CD14-positive monocyte (primary cell): ENCODE data around the gene PXDN. TPM values are rescaled to one million over a fixed set of nuclear protein-coding genes. Genes with fewer than 3 reads are reported as not detected.

Source experiments
- DNase-seq, 3 donors: peaks; one replicate each; pipeline ENCODE4 v3.0.0-alpha.2; 2011 to 2022
- H2AFZ ChIP-seq: 2 replicates; pipeline ENCODE4 v1.6.0; 2012; ENCODE audit warnings: mild to moderate bottlenecking, low read depth, low read length, inconsistent platforms; ENCODE audit not compliant: insufficient read depth, poor library complexity, severe bottlenecking
- H3K27ac ChIP-seq, 2 donors: 1 replicate in 1 of 2; 2 replicates in 1 of 2; pipeline ENCODE4 v1.5.1; 2012 to 2013; ENCODE audit warnings: low read length in 2 of 2, control low read depth in 1 of 2, inconsistent platforms in 1 of 2, low read depth in 1 of 2, mild to moderate bottlenecking in 1 of 2
- H3K27me3 ChIP-seq, 2 donors: one replicate each; pipeline versions ENCODE4 v1.6.0 to v1.6.1; 2011 to 2013; ENCODE audit warnings: low read length in 2 of 2; ENCODE audit not compliant: control insufficient read depth in 2 of 2, insufficient read depth in 2 of 2
- H3K36me3 ChIP-seq, 2 donors: replicated peaks in 1 of 2; 1 replicate in 1 of 2; 2 replicates in 1 of 2; pipeline versions ENCODE4 v1.5.1 to v1.6.1; 2012 to 2013; ENCODE audit warnings: low read length in 2 of 2, control low read depth in 1 of 2, inconsistent platforms in 1 of 2, mild to moderate bottlenecking in 1 of 2; ENCODE audit not compliant: insufficient read depth in 2 of 2, control insufficient read depth in 1 of 2
- H3K4me1 ChIP-seq, 2 donors: 1 replicate in 1 of 2; 2 replicates in 1 of 2; pipeline versions ENCODE4 v1.5.1 to v1.6.1; 2012 to 2013; ENCODE audit warnings: low read length in 2 of 2, control low read depth in 1 of 2, inconsistent platforms in 1 of 2, mild to moderate bottlenecking in 1 of 2, moderate library complexity in 1 of 2; ENCODE audit not compliant: insufficient read depth in 2 of 2, control insufficient read depth in 1 of 2
- H3K4me2 ChIP-seq: replicated peaks from 2 replicates; pipeline ENCODE3; 2012; ENCODE audit warnings: low read length, moderate library complexity, mild to moderate bottlenecking; ENCODE audit not compliant: poor library complexity, severe bottlenecking; ENCODE audit errors: extremely low read depth
- H3K4me3 ChIP-seq, 3 experiments: fragments of 200-600 bp in 1 of 3; sonication (generic) in 1 of 3; replicated peaks in 1 of 3; 1 replicate in 2 of 3; 2 replicates in 1 of 3; pipeline ENCODE4 v1.5.1; 2011 to 2013; ENCODE audit warnings: low read length in 3 of 3, mild to moderate bottlenecking in 3 of 3, control low read depth in 2 of 3, low read depth in 2 of 3, inconsistent platforms in 1 of 3, moderate library complexity in 1 of 3
- H3K79me2 ChIP-seq: 2 replicates; pipeline ENCODE4 v1.6.0; 2012; ENCODE audit warnings: mild to moderate bottlenecking, control low read depth, inconsistent platforms, low read length, moderate library complexity; ENCODE audit not compliant: insufficient read depth
- H3K9ac ChIP-seq: 2 replicates; pipeline ENCODE4 v1.6.0; 2017; ENCODE audit warnings: low read length, mild to moderate bottlenecking; ENCODE audit not compliant: insufficient read depth, poor library complexity, severe bottlenecking
- H3K9me3 ChIP-seq, 2 donors: replicated peaks in 1 of 2; 1 replicate in 1 of 2; 2 replicates in 1 of 2; pipeline versions ENCODE4 v1.5.1 to v1.6.1; 2012 to 2013; ENCODE audit warnings: low read length in 2 of 2, control low read depth in 1 of 2; ENCODE audit not compliant: control insufficient read depth in 1 of 2, insufficient read depth in 1 of 2
- H4K20me1 ChIP-seq: 2 replicates; pipeline ENCODE4 v1.6.0; 2012; ENCODE audit warnings: mild to moderate bottlenecking, low read length, control low read depth, moderate library complexity; ENCODE audit not compliant: insufficient read depth
- H3K27ac Mint-ChIP-seq, 7 donors: one replicate each; pipeline ENCODE4 v1.8.0; 2020; ENCODE audit warnings: mild to moderate bottlenecking in 7 of 7, mixed read lengths in 7 of 7, moderate library complexity in 6 of 7, inconsistent platforms in 2 of 7
- H3K27me3 Mint-ChIP-seq, 3 donors: one replicate each; pipeline ENCODE4 v1.8.0; 2021 to 2022; ENCODE audit warnings: low read depth in 3 of 3, mild to moderate bottlenecking in 3 of 3, mixed read lengths in 3 of 3, moderate library complexity in 3 of 3, inconsistent platforms in 1 of 3
- H3K36me3 Mint-ChIP-seq, 2 donors: one replicate each; pipeline ENCODE4 v1.8.0; 2020; ENCODE audit warnings: mixed read lengths in 2 of 2, inconsistent platforms in 1 of 2, mild to moderate bottlenecking in 1 of 2
- H3K4me1 Mint-ChIP-seq: one replicate; pipeline ENCODE4 v1.8.0; 2020; ENCODE audit warnings: mild to moderate bottlenecking, mixed read lengths
- H3K4me3 Mint-ChIP-seq, 2 donors: one replicate each; pipeline ENCODE4 v1.8.0; 2020; ENCODE audit warnings: mild to moderate bottlenecking in 2 of 2, mixed read lengths in 2 of 2, moderate library complexity in 1 of 2
- H3K9me3 Mint-ChIP-seq, 7 donors: one replicate each; pipeline ENCODE4 v1.8.0; 2020 to 2022; ENCODE audit warnings: mixed read lengths in 7 of 7, mild to moderate bottlenecking in 6 of 7, moderate library complexity in 6 of 7, inconsistent platforms in 2 of 7
- WGBS: methylation state at CpG from one replicate; pipeline ENCODE4 v1.1.5; 2013; ENCODE audit warnings: missing lambda C conversion rate; ENCODE audit not compliant: insufficient coverage; 5-methylcytosine and 5-hydroxymethylcytosine counted together
- intact Hi-C, 2 donors: fragments of 100-400 bp; cut with micrococcal nuclease; formaldehyde crosslinking; loops; one replicate each; pipeline versions ENCODE4 v1.15.0 to v1.15.1; 2023
- polyA plus RNA-seq, 3 donors: library from polyadenylated mRNA; depleted of rRNA in 1 of 3; unstranded in 2 of 3; stranded (reverse) in 1 of 3; fragments of 300-500 nt in 2 of 3; fragments of >200 nt in 1 of 3; fragmentation: Illumina TruSeq in 2 of 3; gene quantifications; 1 replicate in 2 of 3; 2 replicates in 1 of 3; pipeline ENCODE4 v1.2.3, GENCODE V29; 2012 to 2021
- TF ChIP-seq, protein P1 (sequence below): fragments of 200-600 bp; IDR thresholded peaks from one replicate; pipeline ENCODE4 v1.8.0; 2022; ENCODE audit warnings: antibody characterized with exemption, mild to moderate bottlenecking

The PXDN gene
- polyA plus RNA-seq, 3 donors = not detected

GRCh38 chr2:1713839-1714236 lies 30.5 kb downstream of the PXDN start:
- Histone ChIP-seq H3K36me3 (no peaks in the 10 kb centered on the region), H3K4me2 (no peak overlapping the region), H3K9ac (no peak overlapping the region), H3K27me3 (no peaks in the 10 kb centered on the region), H3K4me1 (no peaks in the 10 kb centered on the region), H3K4me3 (no peak overlapping the region), H3K79me2 (no peaks in the 10 kb centered on the region), H3K9me3 (no peaks in the 10 kb centered on the region), H3K27ac (no peak overlapping the region), H2AFZ (no peak overlapping the region), H4K20me1 (no peaks in the 10 kb centered on the region)
- Mint-ChIP-seq H3K27ac (no peak overlapping the region), H3K4me1 (no peaks in the 10 kb centered on the region), H3K4me3 (no peak overlapping the region), H3K9me3 (peaks cover 0 to 10% (median 3%) of the 10 kb centered on the region in 7 donors), H3K36me3 (no peaks in the 10 kb centered on the region), H3K27me3 (peaks cover 1 to 7% (median 3%) of the 10 kb centered on the region in 3 donors)
- WGBS = 93% methylated on average over 9 of the region's 10 CpGs
- intact Hi-C loops = no loop called here
- DNase-seq = no peak
- TF ChIP-seq, protein P1, sequence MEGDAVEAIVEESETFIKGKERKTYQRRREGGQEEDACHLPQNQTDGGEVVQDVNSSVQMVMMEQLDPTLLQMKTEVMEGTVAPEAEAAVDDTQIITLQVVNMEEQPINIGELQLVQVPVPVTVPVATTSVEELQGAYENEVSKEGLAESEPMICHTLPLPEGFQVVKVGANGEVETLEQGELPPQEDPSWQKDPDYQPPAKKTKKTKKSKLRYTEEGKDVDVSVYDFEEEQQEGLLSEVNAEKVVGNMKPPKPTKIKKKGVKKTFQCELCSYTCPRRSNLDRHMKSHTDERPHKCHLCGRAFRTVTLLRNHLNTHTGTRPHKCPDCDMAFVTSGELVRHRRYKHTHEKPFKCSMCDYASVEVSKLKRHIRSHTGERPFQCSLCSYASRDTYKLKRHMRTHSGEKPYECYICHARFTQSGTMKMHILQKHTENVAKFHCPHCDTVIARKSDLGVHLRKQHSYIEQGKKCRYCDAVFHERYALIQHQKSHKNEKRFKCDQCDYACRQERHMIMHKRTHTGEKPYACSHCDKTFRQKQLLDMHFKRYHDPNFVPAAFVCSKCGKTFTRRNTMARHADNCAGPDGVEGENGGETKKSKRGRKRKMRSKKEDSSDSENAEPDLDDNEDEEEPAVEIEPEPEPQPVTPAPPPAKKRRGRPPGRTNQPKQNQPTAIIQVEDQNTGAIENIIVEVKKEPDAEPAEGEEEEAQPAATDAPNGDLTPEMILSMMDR = no peak

GRCh38 chr2:1713142-1713838 lies 31.0 kb downstream of the PXDN start:
- Histone ChIP-seq H3K79me2 (no peaks in the 10 kb centered on the region), H3K4me2 (no peak overlapping the region), H3K27me3 (no peaks in the 10 kb centered on the region), H4K20me1 (no peaks in the 10 kb centered on the region), H3K27ac (no peak overlapping the region), H3K4me3 (no peak overlapping the region), H3K36me3 (no peaks in the 10 kb centered on the region), H3K4me1 (no peaks in the 10 kb centered on the region), H3K9ac (no peak overlapping the region), H2AFZ (no peak overlapping the region), H3K9me3 (no peaks in the 10 kb centered on the region)
- WGBS = 97% methylated on average over 20 of the region's 22 CpGs
- Mint-ChIP-seq H3K4me1 (peaks cover under 1% of the 10 kb centered on the region), H3K27me3 (peaks cover 1 to 7% (median 3%) of the 10 kb centered on the region in 3 donors), H3K36me3 (no peaks in the 10 kb centered on the region), H3K4me3 (no peak overlapping the region), H3K27ac (no peak overlapping the region), H3K9me3 (peaks cover 0 to 9% (median 2%) of the 10 kb centered on the region in 7 donors)
- no peak for DNase-seq
- intact Hi-C loops = no loop called here
- TF ChIP-seq, protein P1 = no peak
